K562 (cell line): Measurements from ENCODE around the gene SKOR1. TPM values are rescaled to one million over a fixed set of nuclear protein-coding genes. Genes with fewer than 3 reads are reported as not detected.

Source experiments
- ATAC-seq: fragments of 200-7000 bp; cut with Tn5 transposase; 3 replicates; pipeline ENCODE4 v1.9.1; 2020; ENCODE audit warnings: moderate library complexity
- BruUV-seq: library from RNA; stranded (reverse); fragments of 400-500 nt; replicated peaks from 2 replicates; lab custom pipeline; 2021; lab: Mats Ljungman, UMichigan
- CTCF ChIA-PET: fragments of 300-600 bp; formaldehyde crosslinking; extraction: SDS; loops from one replicate; lab custom pipeline; 2021; ENCODE audit warnings: low intra/inter-chr PET ratio; lab: Yijun Ruan, JAX
- POLR2A ChIA-PET: fragments of 300-600, 350-650 bp; sonication (Branson Sonifier 250); formaldehyde crosslinking; extraction: SDS; loops from one replicate; lab custom pipeline; 2021; ENCODE audit warnings: antibody characterized with exemption, inconsistent platforms; lab: Yijun Ruan, JAX
- DNase-seq, 4 experiments: peaks; one replicate each; pipeline versions ENCODE4 v3.0.0 to v3.0.0-alpha.2; 2011 to 2018; ENCODE audit warnings: low spot score in 3 of 4, mixed read lengths in 3 of 4; ENCODE audit errors: extremely low read depth in 1 of 4
- FAIRE-seq: peaks from 2 replicates; lab custom pipeline; 2011; peaks lifted over from hg19 to GRCh38; lab: Jason Lieb, UNC
- H2AFZ ChIP-seq: 2 replicates; pipeline ENCODE4 v1.6.0; 2011; ENCODE audit warnings: low read depth, low read length, control low read depth, inconsistent platforms
- H3K27ac ChIP-seq: fragments of 200-600 bp; 3 replicates; pipeline ENCODE4 v1.8.0; 2011; ENCODE audit warnings: low read depth, mild to moderate bottlenecking, control low read depth, inconsistent platforms, low read length, moderate library complexity, mixed read lengths; ENCODE audit errors: extremely low read depth
- H3K27me3 ChIP-seq, 2 experiments: fragments of 300-600 bp in 1 of 2; 2 replicates in 1 of 2; 3 replicates in 1 of 2; pipeline versions ENCODE4 v1.6.0 to v1.8.0; 2011; ENCODE audit warnings: inconsistent platforms in 2 of 2, low read length in 2 of 2, mild to moderate bottlenecking in 1 of 2, mixed read lengths in 1 of 2, moderate library complexity in 1 of 2; ENCODE audit not compliant: control insufficient read depth in 2 of 2, insufficient read depth in 2 of 2
- H3K36me3 ChIP-seq: fragments of 300-600 bp; 3 replicates; pipeline ENCODE4 v1.8.0; 2011; ENCODE audit warnings: mild to moderate bottlenecking, low read length, inconsistent platforms; ENCODE audit not compliant: control insufficient read depth, insufficient read depth
- H3K4me1 ChIP-seq, 2 experiments: fragments of 200-600 bp in 1 of 2; replicated peaks in 1 of 2; 2 replicates in 1 of 2; 3 replicates in 1 of 2; pipeline versions ENCODE4 v1.5.1 to v1.8.0; 2011; ENCODE audit warnings: inconsistent platforms in 2 of 2, low read length in 2 of 2, mild to moderate bottlenecking in 1 of 2, mixed read lengths in 1 of 2, moderate library complexity in 1 of 2; ENCODE audit not compliant: control insufficient read depth in 2 of 2, insufficient read depth in 2 of 2
- H3K4me2 ChIP-seq: 2 replicates; pipeline ENCODE4 v1.6.1; 2011; ENCODE audit warnings: low read length, control low read depth, inconsistent platforms, mixed read lengths; ENCODE audit not compliant: insufficient read depth
- H3K4me3 ChIP-seq: fragments of 200-600 bp; sonication (generic), shearing (Covaris generic); 2 replicates; pipeline ENCODE4 v1.5.1; 2016; ENCODE audit warnings: control low read depth, inconsistent platforms
- H3K79me2 ChIP-seq: fragments of 200-600 bp; 3 replicates; pipeline ENCODE4 v1.8.0; 2011; ENCODE audit warnings: low read length, inconsistent platforms; ENCODE audit not compliant: control insufficient read depth, insufficient read depth
- H3K9ac ChIP-seq, 2 experiments: 2 replicates each; pipeline versions ENCODE4 v1.6.0 to v1.6.1; 2011; ENCODE audit warnings: low read depth in 2 of 2, low read length in 2 of 2, control low read depth in 1 of 2, inconsistent platforms in 1 of 2, mild to moderate bottlenecking in 1 of 2, mixed read lengths in 1 of 2; ENCODE audit not compliant: insufficient read depth in 1 of 2
- H3K9me1 ChIP-seq: one replicate; pipeline ENCODE4 v1.6.0; 2011; ENCODE audit warnings: inconsistent platforms, mild to moderate bottlenecking, low read length, moderate library complexity; ENCODE audit not compliant: control insufficient read depth, insufficient read depth
- H3K9me3 ChIP-seq: replicated peaks from 2 replicates; pipeline ENCODE4 v1.5.1; 2011; ENCODE audit warnings: low read depth, low read length, inconsistent platforms; ENCODE audit not compliant: control insufficient read depth, insufficient read depth
- H4K20me1 ChIP-seq: replicated peaks from 2 replicates; pipeline ENCODE4 v1.6.1; 2011; ENCODE audit warnings: low read length, inconsistent platforms, mixed read lengths; ENCODE audit not compliant: control insufficient read depth, insufficient read depth
- CBFA2T2 ChIP-seq: fragments of 450-650 bp; conservative IDR thresholded peaks from 2 replicates; pipeline ENCODE4 v1.6.1; 2017; ENCODE audit warnings: mild to moderate bottlenecking
- E2F6 ChIP-seq, 2 experiments: IDR thresholded peaks; 2 replicates each; pipeline ENCODE4 v1.6.1; 2011; ENCODE audit warnings: borderline replicate concordance in 1 of 2, control low read depth in 1 of 2, low read depth in 1 of 2, low read length in 1 of 2, mild to moderate bottlenecking in 1 of 2, mixed read lengths in 1 of 2, moderate library complexity in 1 of 2; ENCODE audit not compliant: insufficient read depth in 1 of 2, insufficient read length in 1 of 2, poor library complexity in 1 of 2, severe bottlenecking in 1 of 2; ENCODE audit errors: extremely low read depth in 1 of 2
- EP300 ChIP-seq: IDR thresholded peaks from 2 replicates; pipeline ENCODE4 v1.6.1; 2012; ENCODE audit warnings: low read length, improper control_type of control experiment
- GATA2 ChIP-seq: sonication (generic); formaldehyde crosslinking; IDR thresholded peaks from 2 replicates; pipeline ENCODE4 v1.4.0; 2020; ENCODE audit warnings: mild to moderate bottlenecking, missing genetic modification reagents
- NBN ChIP-seq: fragments of 450-650 bp; IDR thresholded peaks from 2 replicates; pipeline ENCODE4 v1.6.1; 2016; ENCODE audit warnings: low read depth, mild to moderate bottlenecking
- ZKSCAN1 ChIP-seq: fragments of 150-350 bp; IDR thresholded peaks from 2 replicates; pipeline ENCODE4 v1.6.1; 2016; ENCODE audit warnings: low read depth, low read length
- ZNF12 ChIP-seq: sonication (generic); formaldehyde crosslinking; IDR thresholded peaks from 2 replicates; pipeline ENCODE4 v1.4.0; 2020; ENCODE audit warnings: mild to moderate bottlenecking, missing genetic modification reagents
- ZNF316 ChIP-seq: fragments of 450-650 bp; IDR thresholded peaks from 2 replicates; pipeline ENCODE4 v1.6.1; 2016
- ZNF583 ChIP-seq: fragments of 250-450 bp; sonication (Bioruptor Pico); IDR thresholded peaks from 2 replicates; pipeline ENCODE4 v1.4.0; 2020
- WGBS: fragments of 100-300 bp; shearing (Covaris generic); methylation state at CpG from one replicate; pipeline ENCODE4 v1.1.6; 2016; ENCODE audit warnings: low coverage, mixed read lengths; ENCODE audit not compliant: insufficient coverage; ENCODE audit errors: missing lambda C conversion rate; 5-methylcytosine and 5-hydroxymethylcytosine counted together
- in situ Hi-C: fragments of 300-500 bp; cut with MboI; formaldehyde crosslinking; loops from 4 replicates; pipeline ENCODE4 v1.15.0; 2018; ENCODE audit warnings: inconsistent platforms, mixed read lengths
- intact Hi-C: fragments of 100-400 bp; cut with micrococcal nuclease; formaldehyde crosslinking; loops from 2 replicates; pipeline ENCODE4 v1.14.2; 2022
- polyA plus RNA-seq, 8 experiments: library from polyadenylated mRNA; depleted of rRNA in 4 of 8; stranded (reverse) in 5 of 8; unstranded in 3 of 8; fragments of >200 nt; fragmentation: Nextera tagmentation in 2 of 8; fragmentation: Illumina TruSeq in 1 of 8; extraction: Ambion mirVana in 2 of 8; extraction: Trizol in 1 of 8; gene quantifications; 2 replicates each; pipeline versions ENCODE4 v1.2.1 to v1.2.3, GENCODE V29; 2011 to 2014; ENCODE audit warnings: inconsistent platforms in 1 of 8, missing spikeins in 1 of 8
- total RNA-seq, 7 experiments: library from RNA; depleted of rRNA in 6 of 7; stranded (reverse); fragments of >200 nt in 6 of 7; fragmentation: Illumina TruSeq in 2 of 7; extraction: Trizol in 2 of 7; gene quantifications; 2 replicates each; pipeline versions ENCODE4 v1.2.1 to v1.2.3, GENCODE V29; 2011 to 2021; ENCODE audit warnings: low replicate concordance in 1 of 7
- TF ChIP-seq, protein P1 (sequence below): fragments of 250-450 bp; sonication (Bioruptor Pico); IDR thresholded peaks from 2 replicates; pipeline ENCODE4 v1.9.0; 2021; ENCODE audit warnings: mild to moderate bottlenecking
- TF ChIP-seq, protein P2 (sequence below), 2 experiments: fragments of 200-800 bp in 1 of 2; sonication (Bioruptor generic) in 1 of 2; sonication (generic) in 1 of 2; formaldehyde crosslinking in 1 of 2; IDR thresholded peaks in 1 of 2; conservative IDR thresholded peaks in 1 of 2; 2 replicates each; pipeline versions ENCODE4 v1.5.0 to v1.6.1; 2016 to 2020; ENCODE audit warnings: missing compliant biosample characterization in 1 of 2, missing genetic modification characterization in 1 of 2, missing genetic modification reagents in 1 of 2
- TF ChIP-seq, protein P3 (sequence below): fragments of 250-450 bp; sonication (Bioruptor Pico); IDR thresholded peaks from 2 replicates; pipeline ENCODE4 v1.8.0; 2021; ENCODE audit warnings: moderate library complexity, mild to moderate bottlenecking, inconsistent platforms

Gene SKOR1
- total and polyA plus RNA-seq, 9 of the 15 experiments (the other 6 are each of a cell fraction or from before 2014, with no cell fraction given), result 0.04 to 0.41 (median 0.09) TPM; not detected in 3

DNA sequence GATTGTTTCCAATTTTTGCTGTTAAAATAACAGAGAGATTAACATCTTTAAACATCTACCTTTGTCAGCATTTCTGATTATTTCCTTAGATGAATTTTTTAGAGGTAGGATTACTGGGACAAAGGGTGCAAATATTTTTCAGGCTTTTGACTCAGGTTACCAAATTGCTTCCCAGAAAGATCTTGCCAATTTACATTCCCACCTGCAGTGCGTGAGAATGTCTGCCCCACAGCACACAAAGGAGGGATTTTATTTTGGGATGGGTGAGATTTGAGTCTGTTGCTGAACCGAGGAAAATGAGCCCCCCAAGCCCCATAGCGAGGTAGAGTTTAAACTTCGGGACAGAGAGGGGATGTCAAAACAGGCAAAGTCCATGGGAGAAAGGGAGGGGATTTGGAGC lies 40.5 kb downstream of the SKOR1 start:
- intact Hi-C loops (no loop called here), in situ Hi-C loops (no loop called here)

GRCh38 chr15:67869701-67870100 lies 44.4 kb downstream of the SKOR1 start:
- FAIRE-seq (no peak), DNase-seq (no peak), ATAC-seq (no peak)
- H4K20me1 ChIP-seq, result no peaks in the 10 kb centered on the region
- ChIA-PET POLR2A (no interaction called here), CTCF (no interaction called here)
- no peaks in the 10 kb centered on the region for H3K79me2 ChIP-seq
- intact Hi-C loops (no loop called here), in situ Hi-C loops (no loop called here)
- no peaks in the 10 kb centered on the region; the same call in 1 of the 2 replicates for H3K9me3 ChIP-seq
- BruUV-seq, result no TSS peak
- H3K36me3 ChIP-seq, result no peaks in the 10 kb centered on the region
- H3K27ac ChIP-seq, result no peak overlapping the region
- WGBS, result 49% methylated on average over 3 of the region's 3 CpGs
- H3K4me1 ChIP-seq, result no peaks in the 10 kb centered on the region
- H3K9me1 ChIP-seq, result no peaks in the 10 kb centered on the region
- H3K27me3 ChIP-seq, result no peaks in the 10 kb centered on the region
- H2AFZ ChIP-seq, result no peak overlapping the region
- no peak overlapping the region for H3K4me3 ChIP-seq
- H3K4me2 ChIP-seq, result no peak overlapping the region
- no peak overlapping the region for H3K9ac ChIP-seq
- TF ChIP-seq ZNF12 (CRISPR knock-in tag) (no peak), CBFA2T2 (no peak), ZNF583 (CRISPR knock-in tag) (no peak), EP300 (no peak), ZKSCAN1 (no peak), GATA2 (no peak), E2F6 (IDR thresholded peaks at IDR 0.05; ENCODE audit: borderline replicate concordance in 1 of 2, extremely low read depth in 1 of 2, insufficient read depth in 1 of 2, insufficient read length in 1 of 2, low read depth in 1 of 2, low read length in 1 of 2, poor library complexity in 1 of 2, severe bottlenecking in 1 of 2) (no peak)
- TF ChIP-seq, protein P1, sequence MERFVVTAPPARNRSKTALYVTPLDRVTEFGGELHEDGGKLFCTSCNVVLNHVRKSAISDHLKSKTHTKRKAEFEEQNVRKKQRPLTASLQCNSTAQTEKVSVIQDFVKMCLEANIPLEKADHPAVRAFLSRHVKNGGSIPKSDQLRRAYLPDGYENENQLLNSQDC (CRISPR knock-in tag), result no peak
- TF ChIP-seq, protein P2, sequence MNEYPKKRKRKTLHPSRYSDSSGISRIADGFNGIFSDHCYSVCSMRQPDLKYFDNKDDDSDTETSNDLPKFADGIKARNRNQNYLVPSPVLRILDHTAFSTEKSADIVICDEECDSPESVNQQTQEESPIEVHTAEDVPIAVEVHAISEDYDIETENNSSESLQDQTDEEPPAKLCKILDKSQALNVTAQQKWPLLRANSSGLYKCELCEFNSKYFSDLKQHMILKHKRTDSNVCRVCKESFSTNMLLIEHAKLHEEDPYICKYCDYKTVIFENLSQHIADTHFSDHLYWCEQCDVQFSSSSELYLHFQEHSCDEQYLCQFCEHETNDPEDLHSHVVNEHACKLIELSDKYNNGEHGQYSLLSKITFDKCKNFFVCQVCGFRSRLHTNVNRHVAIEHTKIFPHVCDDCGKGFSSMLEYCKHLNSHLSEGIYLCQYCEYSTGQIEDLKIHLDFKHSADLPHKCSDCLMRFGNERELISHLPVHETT (CRISPR knock-in tag; conservative IDR thresholded peaks at IDR 0.05 in 1 of 2, IDR thresholded peaks at IDR 0.05 in 1 of 2), result no peak
- TF ChIP-seq, protein P3, sequence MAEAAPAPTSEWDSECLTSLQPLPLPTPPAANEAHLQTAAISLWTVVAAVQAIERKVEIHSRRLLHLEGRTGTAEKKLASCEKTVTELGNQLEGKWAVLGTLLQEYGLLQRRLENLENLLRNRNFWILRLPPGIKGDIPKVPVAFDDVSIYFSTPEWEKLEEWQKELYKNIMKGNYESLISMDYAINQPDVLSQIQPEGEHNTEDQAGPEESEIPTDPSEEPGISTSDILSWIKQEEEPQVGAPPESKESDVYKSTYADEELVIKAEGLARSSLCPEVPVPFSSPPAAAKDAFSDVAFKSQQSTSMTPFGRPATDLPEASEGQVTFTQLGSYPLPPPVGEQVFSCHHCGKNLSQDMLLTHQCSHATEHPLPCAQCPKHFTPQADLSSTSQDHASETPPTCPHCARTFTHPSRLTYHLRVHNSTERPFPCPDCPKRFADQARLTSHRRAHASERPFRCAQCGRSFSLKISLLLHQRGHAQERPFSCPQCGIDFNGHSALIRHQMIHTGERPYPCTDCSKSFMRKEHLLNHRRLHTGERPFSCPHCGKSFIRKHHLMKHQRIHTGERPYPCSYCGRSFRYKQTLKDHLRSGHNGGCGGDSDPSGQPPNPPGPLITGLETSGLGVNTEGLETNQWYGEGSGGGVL, result no peak

More for the DNA sequence above, 40.5 kb downstream of the SKOR1 start:
- ChIA-PET CTCF (interaction anchor here (1.6 kb wide), 1 partner anchor 290 kb away, joined by 3 read pairs; no protein-coding TSS in a partner anchor), POLR2A (no interaction called here)
- H3K27ac ChIP-seq, result no peak overlapping the region
- no peak overlapping the region for H3K4me3 ChIP-seq
- no peaks in the 10 kb centered on the region for H3K79me2 ChIP-seq
- no peak overlapping the region for H3K9ac ChIP-seq
- ATAC-seq (no peak), FAIRE-seq (no peak), DNase-seq (no peak)
- BruUV-seq, result no TSS peak
- peaks cover 7 to 12% of the 10 kb centered on the region in 2 experiments; a peak in 4 of 5 replicates for H3K4me1 ChIP-seq
- H3K9me1 ChIP-seq, result no peaks in the 10 kb centered on the region
- no peaks in the 10 kb centered on the region; the same call in 1 of the 2 replicates for H3K9me3 ChIP-seq
- no peak overlapping the region for H3K4me2 ChIP-seq
- WGBS, result 60% methylated on average over 3 of the region's 4 CpGs
- TF ChIP-seq ZNF316 (peak; percentile 49), NBN (no peak)
- H4K20me1 ChIP-seq, result no peaks in the 10 kb centered on the region
- no peaks in the 10 kb centered on the region for H3K36me3 ChIP-seq
- no peak overlapping the region for H2AFZ ChIP-seq
- H3K27me3 ChIP-seq, result no peaks in the 10 kb centered on the region
